Ishikawa (cell line): ENCODE data around the gene RXRB.

Experiments
- CEBPB ChIP-seq: IDR thresholded peaks from 2 replicates; pipeline ENCODE4 v1.6.1; 2012
- CREB1 ChIP-seq: IDR thresholded peaks from 2 replicates; pipeline ENCODE4 v1.6.1; 2012; ENCODE audit warnings: low read depth
- EGR1 ChIP-seq: IDR thresholded peaks from 2 replicates; pipeline ENCODE4 v1.6.1; 2012
- EP300 ChIP-seq: IDR thresholded peaks from 2 replicates; pipeline ENCODE4 v1.6.1; 2012; ENCODE audit warnings: borderline replicate concordance
- FOXM1 ChIP-seq: IDR thresholded peaks from 2 replicates; pipeline ENCODE4 v1.6.1; 2012; ENCODE audit warnings: low read depth, borderline replicate concordance
- NFIC ChIP-seq: IDR thresholded peaks from 2 replicates; pipeline ENCODE4 v1.6.1; 2012
- RAD21 ChIP-seq: IDR thresholded peaks from 2 replicates; pipeline ENCODE4 v1.6.1; 2012; ENCODE audit warnings: low read depth
- REST ChIP-seq: IDR thresholded peaks from 2 replicates; pipeline ENCODE4 v1.6.1; 2012; ENCODE audit warnings: low read depth, mild to moderate bottlenecking
- TAF1 ChIP-seq: IDR thresholded peaks from 2 replicates; pipeline ENCODE4 v1.6.1; 2012; ENCODE audit warnings: low read depth, mild to moderate bottlenecking
- TCF12 ChIP-seq: IDR thresholded peaks from 2 replicates; pipeline ENCODE4 v1.6.1; 2012; ENCODE audit warnings: low read depth
- TEAD4 ChIP-seq: IDR thresholded peaks from 2 replicates; pipeline ENCODE4 v1.6.1; 2012
- YY1 ChIP-seq: IDR thresholded peaks from 2 replicates; pipeline ENCODE4 v1.6.1; 2012; ENCODE audit warnings: low read depth
- ZBTB7A ChIP-seq: IDR thresholded peaks from 2 replicates; pipeline ENCODE4 v1.6.1; 2012; ENCODE audit warnings: low read depth
- TF ChIP-seq, protein P1 (sequence below): IDR thresholded peaks from 2 replicates; pipeline ENCODE4 v1.6.1; 2012
- TF ChIP-seq, protein P2 (sequence below): IDR thresholded peaks from 2 replicates; pipeline ENCODE4 v1.6.1; 2012

Gene RXRB

GRCh38 chr6:33173535-33174180, 26.8 kb downstream of the RXRB start:
- TF ChIP-seq REST (no peak), CREB1 (no peak), TAF1 (no peak), EP300 (no peak), TEAD4 (no peak), FOXM1 (no peak), NFIC (no peak), RAD21 (no peak), TCF12 (no peak), EGR1 (no peak), CEBPB (no peak), ZBTB7A (no peak), YY1 (no peak)
- TF ChIP-seq, protein P1, sequence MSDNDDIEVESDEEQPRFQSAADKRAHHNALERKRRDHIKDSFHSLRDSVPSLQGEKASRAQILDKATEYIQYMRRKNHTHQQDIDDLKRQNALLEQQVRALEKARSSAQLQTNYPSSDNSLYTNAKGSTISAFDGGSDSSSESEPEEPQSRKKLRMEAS = no peak
- TF ChIP-seq, protein P2, sequence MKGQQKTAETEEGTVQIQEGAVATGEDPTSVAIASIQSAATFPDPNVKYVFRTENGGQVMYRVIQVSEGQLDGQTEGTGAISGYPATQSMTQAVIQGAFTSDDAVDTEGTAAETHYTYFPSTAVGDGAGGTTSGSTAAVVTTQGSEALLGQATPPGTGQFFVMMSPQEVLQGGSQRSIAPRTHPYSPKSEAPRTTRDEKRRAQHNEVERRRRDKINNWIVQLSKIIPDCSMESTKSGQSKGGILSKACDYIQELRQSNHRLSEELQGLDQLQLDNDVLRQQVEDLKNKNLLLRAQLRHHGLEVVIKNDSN = no peak

DNA sequence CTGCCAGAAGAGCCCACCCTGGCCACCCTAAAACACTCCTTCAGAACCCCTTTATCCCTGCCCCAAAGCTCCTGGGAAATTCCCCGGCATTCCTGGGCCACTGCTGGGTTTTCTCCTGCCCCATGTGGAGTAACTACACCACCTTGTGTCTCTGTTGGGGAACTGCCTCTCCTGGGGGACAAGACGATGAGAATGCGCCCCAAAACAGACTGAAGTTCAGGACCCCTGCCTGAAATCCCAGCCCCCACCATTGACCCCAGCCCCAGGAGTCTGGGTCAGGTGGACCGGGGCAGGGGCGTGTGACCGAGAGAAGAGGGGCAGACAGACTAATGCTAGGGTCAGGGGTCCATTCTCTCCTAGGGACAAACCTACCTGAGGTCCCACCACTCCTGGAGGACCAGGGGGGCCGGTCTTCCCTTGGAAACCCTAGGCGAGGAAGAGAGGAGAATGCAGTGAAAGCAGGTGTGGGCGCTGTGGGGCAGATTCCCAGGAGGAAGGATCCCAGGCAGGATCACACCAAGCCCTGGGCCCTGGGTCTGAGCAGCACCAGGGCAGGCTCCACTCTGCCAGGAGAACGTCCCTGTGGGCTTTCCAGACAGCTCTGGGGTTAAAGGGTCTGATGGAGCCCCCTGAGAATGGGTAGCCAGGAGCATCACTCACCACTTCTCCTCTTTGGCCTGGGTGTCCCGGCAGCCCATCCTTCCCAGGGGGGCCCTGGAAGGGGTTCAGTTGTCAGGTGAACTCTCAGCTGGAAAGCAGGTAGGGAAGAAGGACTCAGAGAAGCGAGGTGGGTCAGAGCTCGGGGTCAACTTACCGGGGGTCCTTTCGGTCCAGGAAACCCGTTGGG, 27.6 kb downstream of the RXRB start:
- peak; percentile 68 for TF ChIP-seq RAD21
- no peak for TF ChIP-seq NFIC

DNA sequence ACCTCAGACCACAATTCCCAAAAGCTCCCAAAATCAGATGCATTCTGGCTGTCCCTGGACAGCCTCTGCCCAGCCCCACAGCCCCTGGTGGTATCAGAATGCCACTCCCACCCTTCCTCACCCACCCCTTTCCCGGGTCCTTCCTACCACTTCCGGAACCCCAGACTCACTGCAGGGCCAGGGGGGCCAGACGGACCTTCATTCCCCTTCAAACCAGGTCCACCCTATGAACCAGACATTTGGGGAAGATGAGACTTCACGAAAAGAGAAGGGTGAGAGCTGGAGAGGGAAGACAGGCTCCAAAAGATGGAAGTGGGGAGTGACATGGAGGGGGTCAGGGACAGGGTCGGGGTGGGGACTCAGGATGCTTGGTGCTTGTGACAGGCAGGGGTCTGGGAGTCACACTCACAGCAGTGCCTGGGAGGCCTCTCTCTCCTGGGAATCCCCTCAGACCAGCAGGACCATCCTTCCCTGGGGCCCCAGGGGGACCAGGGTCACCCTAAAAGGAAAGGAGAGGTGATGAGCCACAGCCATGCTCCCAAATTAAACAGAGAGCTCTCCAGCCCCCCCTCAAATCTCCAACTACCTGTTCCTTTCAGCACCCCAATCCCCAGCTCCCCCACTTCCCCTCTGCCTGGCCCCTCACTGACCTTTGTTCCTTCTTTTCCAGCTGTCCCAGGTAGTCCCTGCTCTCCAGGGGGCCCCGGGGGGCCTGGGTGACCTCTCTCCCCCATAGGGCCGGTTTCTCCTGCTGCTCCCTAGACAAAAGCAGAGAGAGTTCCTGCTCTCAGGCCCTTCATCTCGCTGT, 28.4 kb downstream of the RXRB start:
- TF ChIP-seq TAF1 = no peak
- TF ChIP-seq EP300 = no peak
- TF ChIP-seq CREB1 = no peak
- TF ChIP-seq, protein P1 = no peak
- TF ChIP-seq REST = no peak

GRCh38 chr6:33171016-33171879, 29.2 kb downstream of the RXRB start:
- TF ChIP-seq, protein P2 = no peak
- TF ChIP-seq TEAD4 (no peak), ZBTB7A (0 out of 2 replicates have a peak, but pooled peaks have one; percentile 22)

DNA sequence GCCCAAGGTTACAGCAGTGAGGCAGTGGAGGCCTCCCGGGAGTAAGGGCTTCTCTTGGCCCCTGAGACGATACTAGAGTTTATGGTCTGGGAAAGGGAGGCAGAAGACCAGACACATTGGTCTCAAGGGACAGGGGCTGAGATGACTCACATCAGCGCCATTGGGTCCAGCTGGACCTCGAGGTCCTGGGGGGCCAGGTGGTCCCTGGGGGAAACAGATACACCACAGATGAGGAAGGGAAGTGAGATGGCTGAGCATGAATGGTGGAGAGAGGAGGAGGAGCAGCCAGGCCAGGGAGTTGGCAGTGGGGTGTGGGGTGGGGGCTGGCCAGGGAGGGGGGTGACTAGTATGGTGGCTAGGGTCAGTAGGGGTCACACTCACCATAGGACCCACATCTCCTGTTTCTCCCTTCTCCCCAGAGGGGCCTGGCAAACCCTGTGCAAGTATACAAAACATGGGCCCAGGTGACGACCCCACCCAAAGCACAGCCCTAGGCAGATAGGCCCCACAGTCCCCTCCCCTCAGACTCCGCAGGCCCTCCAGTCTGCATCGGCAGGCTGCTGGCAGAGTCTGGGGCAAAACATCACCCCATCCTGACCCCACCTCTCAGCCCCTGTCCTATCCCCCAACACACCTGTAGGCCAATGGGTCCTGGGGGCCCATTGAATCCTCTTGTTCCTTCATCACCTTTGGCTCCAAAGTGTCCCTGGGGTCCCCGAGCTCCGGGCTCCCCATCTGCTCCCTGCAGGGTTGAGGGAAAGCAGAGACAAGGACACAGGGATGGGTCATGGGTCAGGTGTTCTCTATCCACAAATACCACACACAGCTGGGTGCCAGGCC, 30.1 kb downstream of the RXRB start:
- TF ChIP-seq TAF1 (no peak), FOXM1 (no peak), ZBTB7A (no peak), TCF12 (no peak), RAD21 (no peak)
